H9 (cell line): ENCODE data around the gene PRKCA. TPM values are rescaled to one million over a fixed set of nuclear protein-coding genes. Genes with fewer than 3 reads are reported as not detected.

ENCODE experiments used
- DNase-seq: peaks from one replicate; pipeline ENCODE4 v3.0.0-alpha.2; 2017
- H2AFZ ChIP-seq: one replicate; pipeline ENCODE4 v1.6.1; 2013; ENCODE audit warnings: mild to moderate bottlenecking, low read length, control low read depth, moderate library complexity
- H2AK5ac ChIP-seq: 2 replicates; pipeline ENCODE4 v1.6.1; 2013; ENCODE audit warnings: low read length, control low read depth, mixed read lengths; ENCODE audit not compliant: insufficient read length
- H2BK120ac ChIP-seq: one replicate; pipeline ENCODE4 v1.6.1; 2013; ENCODE audit warnings: low read depth, mild to moderate bottlenecking, low read length, control low read depth, inconsistent platforms; ENCODE audit not compliant: poor library complexity, severe bottlenecking
- H2BK12ac ChIP-seq: 2 replicates; pipeline ENCODE4 v1.6.1; 2013; ENCODE audit warnings: low read length, control low read depth, mixed read lengths, low read depth; ENCODE audit not compliant: insufficient read length
- H2BK15ac ChIP-seq: 2 replicates; pipeline ENCODE4 v1.6.1; 2013; ENCODE audit warnings: low read depth, low read length, control low read depth
- H2BK20ac ChIP-seq: one replicate; pipeline ENCODE4 v1.6.1; 2013; ENCODE audit warnings: low read depth, mild to moderate bottlenecking, low read length, control low read depth, inconsistent platforms; ENCODE audit not compliant: poor library complexity, severe bottlenecking
- H2BK5ac ChIP-seq: 2 replicates; pipeline ENCODE4 v1.6.1; 2013; ENCODE audit warnings: low read length, control low read depth, mixed read lengths; ENCODE audit not compliant: insufficient read length
- H3K14ac ChIP-seq: 2 replicates; pipeline ENCODE4 v1.6.1; 2013; ENCODE audit warnings: low read length, control low read depth; ENCODE audit not compliant: insufficient read depth
- H3K18ac ChIP-seq: 2 replicates; pipeline ENCODE4 v1.6.1; 2013; ENCODE audit warnings: low read depth, mild to moderate bottlenecking, mixed read lengths, low read length, control low read depth; ENCODE audit not compliant: insufficient read length
- H3K23ac ChIP-seq: 2 replicates; pipeline ENCODE4 v1.6.1; 2013; ENCODE audit warnings: low read length, control low read depth, mixed read lengths, low read depth; ENCODE audit not compliant: insufficient read length
- H3K23me2 ChIP-seq: 2 replicates; pipeline ENCODE4 v1.6.1; 2013; ENCODE audit warnings: low read depth, mild to moderate bottlenecking, mixed read lengths, low read length, control low read depth; ENCODE audit not compliant: insufficient read length, poor library complexity, severe bottlenecking
- H3K27ac ChIP-seq: 2 replicates; pipeline ENCODE4 v1.5.1; 2013; ENCODE audit warnings: low read length, control low read depth, mixed read lengths, low read depth; ENCODE audit not compliant: insufficient read length
- H3K27me3 ChIP-seq: 2 replicates; pipeline ENCODE4 v1.6.1; 2013; ENCODE audit warnings: low read length, control low read depth, inconsistent platforms; ENCODE audit not compliant: insufficient read depth
- H3K4ac ChIP-seq: 2 replicates; pipeline ENCODE4 v1.6.1; 2013; ENCODE audit warnings: low read depth, mild to moderate bottlenecking, control low read depth, inconsistent platforms, low read length, moderate library complexity
- H3K4me1 ChIP-seq: 2 replicates; pipeline ENCODE4 v1.6.1; 2013; ENCODE audit warnings: low read length, control low read depth, inconsistent platforms; ENCODE audit not compliant: insufficient read depth
- H3K4me2 ChIP-seq: 2 replicates; pipeline ENCODE4 v1.6.1; 2013; ENCODE audit warnings: low read length, control low read depth, mixed read lengths; ENCODE audit not compliant: insufficient read length, insufficient read depth
- H3K56ac ChIP-seq: 2 replicates; pipeline ENCODE4 v1.6.1; 2013; ENCODE audit warnings: low read depth, mild to moderate bottlenecking, mixed read lengths, low read length, control low read depth; ENCODE audit not compliant: insufficient read length
- H3K79me1 ChIP-seq: 2 replicates; pipeline ENCODE4 v1.6.1; 2013; ENCODE audit warnings: low read depth, mild to moderate bottlenecking, moderate library complexity, low read length, control low read depth, inconsistent platforms; ENCODE audit not compliant: insufficient read depth, poor library complexity, severe bottlenecking
- H3K79me2 ChIP-seq: 2 replicates; pipeline ENCODE4 v1.6.1; 2013; ENCODE audit warnings: low read length, control low read depth, inconsistent platforms; ENCODE audit not compliant: insufficient read depth
- H3K9ac ChIP-seq: 2 replicates; pipeline ENCODE4 v1.6.1; 2013; ENCODE audit warnings: low read length, control low read depth, mixed read lengths; ENCODE audit not compliant: insufficient read length; ENCODE audit errors: extremely low read depth
- H3K9me3 ChIP-seq: one replicate; pipeline ENCODE4 v1.6.1; 2013; ENCODE audit warnings: low read depth, low read length, inconsistent platforms; ENCODE audit not compliant: control insufficient read depth
- H3T11ph ChIP-seq: one replicate; pipeline ENCODE4 v1.6.1; 2013; ENCODE audit warnings: mild to moderate bottlenecking, low read length, control low read depth, inconsistent platforms
- H4K20me1 ChIP-seq: one replicate; pipeline ENCODE4 v1.6.1; 2013; ENCODE audit not compliant: control insufficient read depth, insufficient read length, insufficient read depth
- H4K5ac ChIP-seq: 2 replicates; pipeline ENCODE4 v1.6.1; 2013; ENCODE audit warnings: low read depth, mild to moderate bottlenecking, mixed read lengths, low read length, control low read depth; ENCODE audit not compliant: insufficient read length
- H4K8ac ChIP-seq: replicated peaks from 2 replicates; pipeline ENCODE4 v1.6.1; 2013; ENCODE audit warnings: low read length, control low read depth, mixed read lengths, low read depth; ENCODE audit not compliant: insufficient read length
- H4K91ac ChIP-seq: 2 replicates; pipeline ENCODE4 v1.6.1; 2013; ENCODE audit warnings: low read depth, mild to moderate bottlenecking, moderate library complexity, mixed read lengths, low read length, control low read depth; ENCODE audit not compliant: insufficient read length
- H3K27ac Mint-ChIP-seq, 3 experiments: 2 replicates in 2 of 3; 3 replicates in 1 of 3; pipeline ENCODE4 v1.8.0; 2020 to 2021; ENCODE audit warnings: mixed read lengths in 3 of 3, mild to moderate bottlenecking in 1 of 3, moderate library complexity in 1 of 3
- H3K27me3 Mint-ChIP-seq: 2 replicates; pipeline ENCODE4 v1.8.0; 2021; ENCODE audit warnings: low read depth, mild to moderate bottlenecking, moderate library complexity, mixed read lengths
- H3K36me3 Mint-ChIP-seq, 3 experiments: 2 replicates in 2 of 3; 3 replicates in 1 of 3; pipeline ENCODE4 v1.8.0; 2020 to 2021; ENCODE audit warnings: low read depth in 3 of 3, mixed read lengths in 3 of 3; ENCODE audit not compliant: insufficient read depth in 1 of 3
- H3K4me1 Mint-ChIP-seq, 2 experiments: 2 replicates each; pipeline ENCODE4 v1.8.0; 2020; ENCODE audit warnings: mixed read lengths in 2 of 2
- H3K4me3 Mint-ChIP-seq, 2 experiments: 2 replicates in 1 of 2; 3 replicates in 1 of 2; pipeline ENCODE4 v1.8.0; 2020 to 2021; ENCODE audit warnings: mild to moderate bottlenecking in 2 of 2, mixed read lengths in 2 of 2, moderate library complexity in 1 of 2
- H3K9me3 Mint-ChIP-seq, 2 experiments: 2 replicates in 1 of 2; 3 replicates in 1 of 2; pipeline ENCODE4 v1.8.0; 2020; ENCODE audit warnings: mild to moderate bottlenecking in 2 of 2, mixed read lengths in 2 of 2, moderate library complexity in 1 of 2
- CTCF ChIP-seq: fragments of 200-600 bp; sonication (generic); conservative IDR thresholded peaks from 3 replicates; pipeline ENCODE4 v1.8.0; 2021; ENCODE audit warnings: antibody characterized with exemption, mild to moderate bottlenecking
- WGBS: extraction: QIAGEN DNeasy Blood & Tissue Kit; methylation state at CpG from one replicate; pipeline ENCODE4 v1.1.7; 2013; ENCODE audit warnings: missing lambda C conversion rate, low lambda C conversion rate, mixed read lengths; ENCODE audit not compliant: insufficient read length; ENCODE audit errors: extremely low coverage; 5-methylcytosine and 5-hydroxymethylcytosine counted together
- total RNA-seq: library from RNA; stranded (reverse); gene quantifications from 2 replicates; pipeline ENCODE4 v1.2.1, GENCODE V29; 2021

PRKCA gene
- total RNA-seq, 1 experiment from 2014 or later, result 10.5 TPM

GRCh38 chr17:66730461-66730923 is 428.1 kb downstream of the PRKCA start:
- H3K56ac ChIP-seq, result no peak overlapping the region
- no peak overlapping the region for H2BK5ac ChIP-seq
- H2BK120ac ChIP-seq, result no peak overlapping the region
- Mint-ChIP-seq H3K36me3 (peaks cover 4 to 5% (median 4%) of the 10 kb centered on the region in 3 experiments; a peak in 6 of 7 replicates), H3K27ac (peak overlapping the region; percentile 60 to 77 (median 76); a peak in 6 of 7 replicates), H3K27me3 (peaks cover 1% of the 10 kb centered on the region), H3K4me3 (peak overlapping the region in 1 of 2 experiments; percentile 18; a peak in 1 of 5 replicates), H3K4me1 (peaks cover 47 to 56% of the 10 kb centered on the region in 2 experiments), H3K9me3 (peaks cover 3% of the 10 kb centered on the region in 2 experiments; a peak in 2 of 5 replicates)
- H3K79me1 ChIP-seq, result no peaks in the 10 kb centered on the region
- H3K18ac ChIP-seq, result peak overlapping the region; percentile 66
- H2BK12ac ChIP-seq, result no peak overlapping the region
- TF ChIP-seq CTCF, result no peak; the same call in 2 of the 3 replicates
- no peaks in the 10 kb centered on the region for H3K23me2 ChIP-seq
- peaks cover 6% of the 10 kb centered on the region for H3K4me1 ChIP-seq
- no peaks in the 10 kb centered on the region for H3K27me3 ChIP-seq
- H3K4ac ChIP-seq, result no peak overlapping the region
- H4K5ac ChIP-seq, result no peak overlapping the region
- H3K9ac ChIP-seq, result no peak overlapping the region
- H3K27ac ChIP-seq, result peak overlapping the region; percentile 21
- no peak overlapping the region for H4K8ac ChIP-seq
- H3K14ac ChIP-seq, result 0 out of 2 replicates have a peak overlapping the region, but pooled peaks have one; percentile 9
- H2BK15ac ChIP-seq, result no peak overlapping the region
- H4K91ac ChIP-seq, result no peak overlapping the region
- H3T11ph ChIP-seq, result no peak overlapping the region
- no peaks in the 10 kb centered on the region for H3K9me3 ChIP-seq
- peak; percentile 70 for DNase-seq
- no peaks in the 10 kb centered on the region for H4K20me1 ChIP-seq
- no CpG with 5 or more reads among the region's 7 CpGs for WGBS
- no peaks in the 10 kb centered on the region for H3K79me2 ChIP-seq
- H2AK5ac ChIP-seq, result no peak overlapping the region
- H3K4me2 ChIP-seq, result peak overlapping the region; percentile 0
- H2BK20ac ChIP-seq, result no peak overlapping the region
- no peak overlapping the region for H2AFZ ChIP-seq
- H3K23ac ChIP-seq, result no peak overlapping the region
